Common myeloid progenitor, CD34-positive (primary cell): Measurements from ENCODE around the gene TSPYL1.
A peak's percentile ranks its signal among the peaks of the same experiment; 100 is the strongest.

Experiments used
- CTCF ChIA-PET: fragments of 350-600 bp; sonication (Branson Sonifier 250); formaldehyde crosslinking; loops from one replicate; lab custom pipeline; 2021; ENCODE audit warnings: antibody characterized with exemption; lab: Charles Lee
- POLR2A ChIA-PET: fragments of 350-600 bp; sonication (Branson Sonifier 250); formaldehyde crosslinking; loops from one replicate; lab custom pipeline; 2021; ENCODE audit warnings: antibody characterized with exemption; lab: Charles Lee
- DNase-seq, 3 donors: peaks; one replicate each; pipeline versions ENCODE4 v3.0.0 to v3.0.0-alpha.2; 2013
- H3K27ac ChIP-seq, 2 experiments: 1 replicate in 1 of 2; 2 replicates in 1 of 2; pipeline ENCODE4 v1.7.0; 2013; ENCODE audit warnings: inconsistent platforms in 2 of 2, low read length in 2 of 2, mild to moderate bottlenecking in 2 of 2, low read depth in 1 of 2, moderate library complexity in 1 of 2; ENCODE audit not compliant: severe bottlenecking in 2 of 2, insufficient read depth in 1 of 2, poor library complexity in 1 of 2
- H3K27me3 ChIP-seq, 5 experiments: replicated peaks in 2 of 5; 1 replicate in 3 of 5; 2 replicates in 2 of 5; pipeline versions ENCODE4 v1.6.1 to v1.7.0; 2013; ENCODE audit warnings: low read length in 4 of 5, mild to moderate bottlenecking in 2 of 5, moderate library complexity in 2 of 5, inconsistent platforms in 1 of 5; ENCODE audit not compliant: insufficient read depth in 5 of 5, control insufficient read depth in 4 of 5
- H3K36me3 ChIP-seq, 4 experiments: 1 replicate in 2 of 4; 2 replicates in 2 of 4; pipeline versions ENCODE4 v1.6.1 to v1.7.0; 2013; ENCODE audit warnings: low read length in 3 of 4, control low read depth in 1 of 4, mild to moderate bottlenecking in 1 of 4; ENCODE audit not compliant: control insufficient read depth in 4 of 4, insufficient read depth in 4 of 4
- H3K4me1 ChIP-seq, 4 experiments: 1 replicate in 3 of 4; 2 replicates in 1 of 4; pipeline versions ENCODE4 v1.6.1 to v1.7.1; 2013; ENCODE audit warnings: low read length in 3 of 4, mild to moderate bottlenecking in 3 of 4, control low read depth in 1 of 4, inconsistent platforms in 1 of 4, moderate library complexity in 1 of 4; ENCODE audit not compliant: control insufficient read depth in 4 of 4, insufficient read depth in 4 of 4; ENCODE audit errors: control extremely low read depth in 1 of 4
- H3K4me3 ChIP-seq, 7 experiments: 1 replicate in 4 of 7; 2 replicates in 3 of 7; pipeline versions ENCODE4 v1.5.1 to v1.7.0; 2013; ENCODE audit warnings: mild to moderate bottlenecking in 7 of 7, low read length in 6 of 7, moderate library complexity in 6 of 7, inconsistent platforms in 2 of 7, low read depth in 2 of 7, control low read depth in 1 of 7; ENCODE audit not compliant: insufficient read depth in 4 of 7, control insufficient read depth in 1 of 7; ENCODE audit errors: extremely low read depth in 1 of 7
- H3K9me3 ChIP-seq, 5 experiments: 1 replicate in 4 of 5; 2 replicates in 1 of 5; pipeline versions ENCODE4 v1.6.1 to v1.7.1; 2013; ENCODE audit warnings: low read length in 4 of 5, mild to moderate bottlenecking in 2 of 5, inconsistent platforms in 1 of 5, low read depth in 1 of 5, moderate library complexity in 1 of 5; ENCODE audit not compliant: control insufficient read depth in 4 of 5, insufficient read depth in 2 of 5; ENCODE audit errors: control extremely low read depth in 1 of 5
- WGBS: methylation state at CpG from one replicate; pipeline ENCODE4 v1.1.5; 2013; ENCODE audit not compliant: insufficient coverage; 5-methylcytosine and 5-hydroxymethylcytosine counted together

The TSPYL1 gene

DNA sequence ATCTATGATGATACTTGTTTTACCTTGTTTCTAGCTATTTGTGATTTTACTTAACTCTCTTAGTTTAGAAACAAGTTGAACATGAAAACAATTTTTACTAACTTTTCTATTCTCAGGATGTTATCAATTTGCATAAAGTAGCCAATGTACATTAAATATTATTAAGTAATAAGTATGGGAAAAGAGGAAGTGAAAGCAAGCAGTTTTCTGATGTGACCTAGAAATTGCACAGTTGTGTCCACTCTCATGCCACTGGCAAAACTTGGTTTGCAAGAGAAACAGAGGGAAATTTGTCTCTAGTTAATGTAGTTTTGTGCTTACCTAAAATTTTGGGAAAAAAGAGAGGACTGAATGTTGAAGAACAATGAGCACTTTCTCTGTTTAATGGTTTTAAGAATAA, 19.2 kb upstream of the TSPYL1 start:
- no peak overlapping the region for H3K4me3 ChIP-seq
- H3K27ac ChIP-seq = no peak overlapping the region
- CTCF ChIA-PET = interaction anchor here (1.0 to 1.3 kb wide), 3 partner anchors 11 to 235 kb away, joined by 3 to 6 read pairs (median 3); no protein-coding TSS in a partner anchor
- no peaks in the 10 kb centered on the region for H3K27me3 ChIP-seq
- no peaks in the 10 kb centered on the region for H3K36me3 ChIP-seq
- no peak for DNase-seq
- peaks cover 0 to 8% (median 5%) of the 10 kb centered on the region in 5 experiments for H3K9me3 ChIP-seq
- POLR2A ChIA-PET = no interaction called here
- H3K4me1 ChIP-seq = no peaks in the 10 kb centered on the region

- Histone ChIP-seq H3K27me3 (no peaks in the 10 kb centered on the region), H3K4me1 (no peaks in the 10 kb centered on the region), H3K4me3 (no peak overlapping the region), H3K9me3 (peaks cover 0 to 8% (median 5%) of the 10 kb centered on the region in 5 experiments), H3K36me3 (no peaks in the 10 kb centered on the region), H3K27ac (no peak overlapping the region)
- POLR2A ChIA-PET = no interaction called here
- WGBS = 100% methylated on average over 2 of the region's 3 CpGs
- DNase-seq = no peak
- CTCF ChIA-PET = interaction anchor here (0.8 to 1.3 kb wide), 4 partner anchors 10 to 237 kb away, joined by 3 to 6 read pairs (median 3); no protein-coding TSS in a partner anchor
These were observed 18.5 kb upstream of the TSPYL1 start for GRCh38 chr6:116298273-116298672.

DNA sequence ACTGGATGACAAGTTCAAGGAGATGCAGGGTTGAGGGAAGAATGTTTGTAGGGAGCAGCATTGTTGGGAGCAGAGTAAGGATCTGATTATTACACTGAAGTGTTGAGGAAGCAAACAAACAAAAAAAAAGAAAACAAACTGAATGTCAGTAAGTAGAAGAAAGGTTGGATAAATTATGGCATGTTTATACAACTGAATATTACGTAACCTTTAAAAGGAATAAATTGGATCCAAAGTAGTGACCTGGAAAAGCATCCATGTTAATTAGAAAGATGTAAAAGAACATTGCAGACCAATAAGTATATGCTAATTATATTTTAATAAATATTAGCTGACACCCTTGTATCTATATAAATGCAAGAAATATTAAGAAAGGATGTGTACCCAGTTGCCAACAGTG, 12.8 kb upstream of the TSPYL1 start:
- no peaks in the 10 kb centered on the region for H3K27me3 ChIP-seq
- POLR2A ChIA-PET = interaction anchor here (0.7 kb wide), 1 partner anchor 148 kb away, joined by 3 read pairs; no protein-coding TSS in a partner anchor
- no peak overlapping the region for H3K27ac ChIP-seq
- H3K4me1 ChIP-seq = no peaks in the 10 kb centered on the region
- CTCF ChIA-PET = interaction anchor here (1.2 to 1.6 kb wide), 4 partner anchors 10 to 269 kb away, joined by 3 to 5 read pairs (median 4); no protein-coding TSS in a partner anchor
- H3K36me3 ChIP-seq = no peaks in the 10 kb centered on the region
- WGBS = no CpG with 5 or more reads among the region's 1 CpG
- no peaks in the 10 kb centered on the region for H3K9me3 ChIP-seq
- H3K4me3 ChIP-seq = no peak overlapping the region
- DNase-seq = no peak

DNA sequence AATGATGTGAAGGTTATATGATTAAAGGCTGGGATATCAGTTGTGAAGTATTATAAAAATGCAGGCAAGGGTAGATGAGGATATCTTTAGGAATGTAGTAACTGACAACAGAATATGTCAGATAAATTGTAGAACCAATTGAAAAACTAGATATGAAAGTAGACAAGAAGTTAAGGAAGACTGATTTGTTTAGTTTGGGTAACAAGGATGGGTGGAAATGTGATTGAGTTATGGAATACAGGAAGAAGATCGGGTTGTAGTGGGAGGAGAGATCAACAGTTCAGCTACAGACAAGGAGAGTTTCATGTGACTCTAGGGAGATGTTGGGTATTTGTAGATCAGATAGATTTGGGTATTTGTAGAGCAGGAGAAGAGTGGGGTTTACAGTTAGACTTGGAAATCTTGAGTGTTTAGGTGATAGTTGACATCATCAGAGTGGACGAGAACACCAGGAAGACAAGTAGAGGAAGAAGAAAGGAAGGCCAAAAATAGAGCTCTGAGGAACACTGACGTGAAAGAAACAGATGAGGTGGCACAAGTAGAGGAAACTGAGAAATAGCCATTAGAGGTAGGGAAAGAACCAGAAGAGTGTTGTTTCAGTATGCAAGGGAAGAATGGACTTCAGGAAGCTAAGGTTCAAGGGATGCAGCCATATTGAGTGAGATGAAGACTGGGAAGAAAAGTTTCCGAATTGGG, 12.1 kb upstream of the TSPYL1 start:
- no peaks in the 10 kb centered on the region for H3K36me3 ChIP-seq
- DNase-seq = no peak
- H3K27ac ChIP-seq = no peak overlapping the region
- no peaks in the 10 kb centered on the region for H3K27me3 ChIP-seq
- ChIA-PET CTCF (interaction anchor here (1.2 to 6.1 kb wide), 2 partner anchors 9 to 23 kb away, joined by 3 to 46 read pairs; no protein-coding TSS in a partner anchor), POLR2A (no interaction called here)
- H3K4me1 ChIP-seq = no peaks in the 10 kb centered on the region
- 65% methylated on average over 4 of the region's 4 CpGs for WGBS
- no peaks in the 10 kb centered on the region for H3K9me3 ChIP-seq
- no peak overlapping the region for H3K4me3 ChIP-seq

DNA sequence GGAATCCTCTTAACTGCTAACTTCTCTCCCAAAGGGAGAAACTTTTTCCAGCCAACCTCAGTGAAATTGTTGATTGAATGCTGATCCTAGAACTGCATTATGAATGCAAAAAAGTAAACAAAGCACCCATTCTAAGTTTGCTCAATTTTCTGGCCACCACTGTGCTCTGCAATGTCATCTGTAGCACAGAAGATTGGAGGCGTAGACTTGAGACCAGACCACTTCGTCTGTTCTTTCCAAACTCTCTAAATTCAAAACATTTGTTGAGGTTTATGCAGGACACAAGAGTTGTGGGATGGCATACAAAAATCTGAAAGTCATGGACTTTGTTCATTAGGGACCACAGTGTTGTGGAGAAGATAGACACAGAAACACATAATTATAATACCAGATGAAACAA, 11.1 kb upstream of the TSPYL1 start:
- ChIA-PET POLR2A (no interaction called here), CTCF (interaction anchor here (1.4 to 6.1 kb wide), 3 partner anchors 21 to 272 kb away, joined by 4 to 46 read pairs (median 4); no protein-coding TSS in a partner anchor)
- Histone ChIP-seq H3K4me3 (no peak overlapping the region), H3K36me3 (no peaks in the 10 kb centered on the region), H3K27ac (no peak overlapping the region), H3K4me1 (no peaks in the 10 kb centered on the region), H3K9me3 (no peaks in the 10 kb centered on the region), H3K27me3 (no peaks in the 10 kb centered on the region)
- DNase-seq = no peak
- WGBS = 100% methylated on average over 1 of the region's 2 CpGs

DNA sequence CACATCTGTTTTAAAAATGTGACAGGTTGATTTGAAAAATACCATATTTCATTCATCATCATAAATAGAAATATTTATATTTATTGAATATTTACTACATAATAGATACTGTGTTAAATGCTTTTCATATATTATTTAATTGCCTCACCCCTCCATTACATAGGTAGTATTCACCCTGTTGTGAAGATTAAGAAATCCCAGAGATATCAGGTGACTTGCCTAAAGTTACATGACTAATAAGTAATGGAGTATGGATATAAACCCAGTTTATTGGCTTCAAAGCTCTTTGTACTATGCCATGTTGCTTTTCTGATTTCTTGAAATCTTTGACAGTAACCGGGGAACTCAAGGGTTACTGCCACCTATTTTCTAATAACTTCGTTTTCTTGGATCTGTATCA, 10.1 kb upstream of the TSPYL1 start:
- ChIA-PET POLR2A (no interaction called here), CTCF (interaction anchor here (0.9 to 6.1 kb wide), 8 partner anchors 10 to 273 kb away, joined by 3 to 46 read pairs (median 4); no protein-coding TSS in a partner anchor)
- no peaks in the 10 kb centered on the region for H3K27me3 ChIP-seq
- H3K36me3 ChIP-seq = no peaks in the 10 kb centered on the region
- H3K4me3 ChIP-seq = no peak overlapping the region
- H3K27ac ChIP-seq = no peak overlapping the region
- H3K4me1 ChIP-seq = no peaks in the 10 kb centered on the region
- WGBS = no CpG with 5 or more reads among the region's 2 CpGs
- H3K9me3 ChIP-seq = no peaks in the 10 kb centered on the region
- DNase-seq = no peak

GRCh38 chr6:116287689-116288282, 8.1 kb upstream of the TSPYL1 start:
- WGBS = no CpG with 5 or more reads among the region's 2 CpGs
- no peaks in the 10 kb centered on the region for H3K27me3 ChIP-seq

More at GRCh38 chr6:116287689-116288282, 8.1 kb upstream of the TSPYL1 start:
- Histone ChIP-seq H3K4me1 (peaks cover 0 to 5% (median 0%) of the 10 kb centered on the region in 4 experiments), H3K4me3 (no peak overlapping the region), H3K9me3 (no peaks in the 10 kb centered on the region), H3K36me3 (no peaks in the 10 kb centered on the region), H3K27ac (no peak overlapping the region)
- DNase-seq = peak; percentile 52 to 65 (median 59)
- ChIA-PET CTCF (interaction anchor here (0.7 to 6.1 kb wide), 49 partner anchors 8 to 374 kb away, joined by 3 to 46 read pairs (median 4); partner anchors contain the start of genes CALHM6, RWDD1 and TSPYL1), POLR2A (no interaction called here)
